WTC11 (cell line): ENCODE results near the gene ITPRID1. TPM values are rescaled to one million over a fixed set of nuclear protein-coding genes. Genes with fewer than 3 reads are reported as not detected.

ENCODE experiments used
- ATAC-seq: fragments of 200-7000 bp; cut with Tn5 transposase; 2 replicates; pipeline ENCODE4 v1.10.0; 2021; ENCODE audit warnings: mild to moderate bottlenecking, moderate library complexity
- CTCF ChIA-PET: fragments of 300-600 bp; sonication (Branson Sonifier 250); formaldehyde crosslinking; loops from one replicate; lab custom pipeline; 2021; ENCODE audit warnings: antibody characterized with exemption; lab: Charles Lee
- POLR2A ChIA-PET: fragments of 350-600 bp; sonication (Branson Sonifier 250); formaldehyde crosslinking; loops from one replicate; lab custom pipeline; 2021; ENCODE audit warnings: antibody characterized with exemption; lab: Charles Lee
- DNase-seq: peaks from one replicate; pipeline ENCODE4 v3.0.0; 2021; ENCODE audit warnings: low spot score
- H3K27ac Mint-ChIP-seq: 2 replicates; pipeline ENCODE4 v1.8.0; 2021; ENCODE audit warnings: mixed read lengths
- H3K27me3 Mint-ChIP-seq: 2 replicates; pipeline ENCODE4 v1.8.0; 2021; ENCODE audit warnings: low read depth, mild to moderate bottlenecking, moderate library complexity, mixed read lengths
- H3K36me3 Mint-ChIP-seq: 2 replicates; pipeline ENCODE4 v1.8.0; 2021; ENCODE audit warnings: mixed read lengths
- H3K4me1 Mint-ChIP-seq: 2 replicates; pipeline ENCODE4 v1.8.0; 2022; ENCODE audit warnings: mixed read lengths
- H3K4me3 Mint-ChIP-seq: 2 replicates; pipeline ENCODE4 v1.8.0; 2021; ENCODE audit warnings: mild to moderate bottlenecking, moderate library complexity, mixed read lengths
- H3K9me3 Mint-ChIP-seq: 2 replicates; pipeline ENCODE4 v1.8.0; 2021; ENCODE audit warnings: mixed read lengths
- ATF1 ChIP-seq: sonication (generic); formaldehyde crosslinking; IDR thresholded peaks from 2 replicates; pipeline ENCODE4 v1.8.1; 2023; ENCODE audit warnings: mild to moderate bottlenecking, moderate library complexity, missing genetic modification reagents
- EMX1 ChIP-seq: fragments of 250-450 bp; sonication (Bioruptor Pico); IDR thresholded peaks from 2 replicates; pipeline ENCODE4 v1.8.0; 2021; ENCODE audit warnings: mild to moderate bottlenecking
- FOXK1 ChIP-seq: sonication (generic); formaldehyde crosslinking; IDR thresholded peaks from 2 replicates; pipeline ENCODE4 v1.8.0; 2022; ENCODE audit warnings: mild to moderate bottlenecking, moderate library complexity, missing genetic modification reagents
- GABPB1 ChIP-seq: sonication (generic); formaldehyde crosslinking; IDR thresholded peaks from 2 replicates; pipeline ENCODE4 v1.8.1; 2023; ENCODE audit warnings: mild to moderate bottlenecking, missing genetic modification reagents
- NR3C1 ChIP-seq: sonication (generic); formaldehyde crosslinking; conservative IDR thresholded peaks from 2 replicates; pipeline ENCODE4 v1.8.1; 2023; ENCODE audit warnings: low read depth, mild to moderate bottlenecking, missing genetic modification reagents
- PRRX2 ChIP-seq: fragments of 250-450 bp; sonication (Bioruptor Pico); IDR thresholded peaks from 2 replicates; pipeline ENCODE4 v1.8.0; 2021; ENCODE audit warnings: mild to moderate bottlenecking
- RORB ChIP-seq: fragments of 250-450 bp; sonication (Bioruptor Pico); IDR thresholded peaks from 2 replicates; pipeline ENCODE4 v1.9.0; 2021; ENCODE audit warnings: mild to moderate bottlenecking
- SMAD3 ChIP-seq: sonication (generic); formaldehyde crosslinking; IDR thresholded peaks from 2 replicates; pipeline ENCODE4 v1.8.0; 2022; ENCODE audit warnings: missing genetic modification reagents, mild to moderate bottlenecking, borderline replicate concordance
- SMAD4 ChIP-seq: sonication (generic); formaldehyde crosslinking; IDR thresholded peaks from 2 replicates; pipeline ENCODE4 v1.8.0; 2022; ENCODE audit warnings: mild to moderate bottlenecking, missing genetic modification reagents
- TP53 ChIP-seq: sonication (generic); formaldehyde crosslinking; IDR thresholded peaks from 2 replicates; pipeline ENCODE4 v1.8.1; 2023; ENCODE audit warnings: mild to moderate bottlenecking, missing genetic modification reagents
- ZNF138 ChIP-seq: sonication (generic); formaldehyde crosslinking; conservative IDR thresholded peaks from 2 replicates; pipeline ENCODE4 v1.8.1; 2022; ENCODE audit warnings: mild to moderate bottlenecking, moderate library complexity, missing genetic modification reagents
- ZNF416 ChIP-seq: fragments of 250-450 bp; sonication (Bioruptor Pico); IDR thresholded peaks from 2 replicates; pipeline ENCODE4 v1.9.0; 2021; ENCODE audit warnings: mild to moderate bottlenecking, inconsistent platforms
- total RNA-seq: library from RNA; stranded (reverse); gene quantifications from 3 replicates; pipeline ENCODE4 v1.2.3, GENCODE V29; 2021
- TF ChIP-seq, protein P1 (sequence below): fragments of 250-450 bp; sonication (Bioruptor Pico); conservative IDR thresholded peaks from 2 replicates; pipeline ENCODE4 v1.9.0; 2021; ENCODE audit warnings: mild to moderate bottlenecking
- TF ChIP-seq, protein P2 (sequence below): sonication (generic); formaldehyde crosslinking; IDR thresholded peaks from 2 replicates; pipeline ENCODE4 v1.8.0; 2022; ENCODE audit warnings: mild to moderate bottlenecking, missing genetic modification reagents
- TF ChIP-seq, protein P3 (sequence below): sonication (generic); formaldehyde crosslinking; IDR thresholded peaks from 2 replicates; pipeline ENCODE4 v1.8.0; 2022; ENCODE audit warnings: missing genetic modification reagents
- TF ChIP-seq, protein P4 (sequence below): fragments of 250-450 bp; sonication (Bioruptor Pico); IDR thresholded peaks from 2 replicates; pipeline ENCODE4 v1.9.0; 2021; ENCODE audit warnings: mild to moderate bottlenecking
- TF ChIP-seq, protein P5 (sequence below): sonication (generic); formaldehyde crosslinking; IDR thresholded peaks from 2 replicates; pipeline ENCODE4 v1.8.1; 2022; ENCODE audit warnings: missing genetic modification reagents, borderline replicate concordance
- TF ChIP-seq, protein P6 (sequence below): sonication (generic); formaldehyde crosslinking; IDR thresholded peaks from 2 replicates; pipeline ENCODE4 v1.8.0; 2022; ENCODE audit warnings: mild to moderate bottlenecking, missing genetic modification reagents

Gene ITPRID1
- total RNA-seq, 1 experiment from 2014 or later: 0.98 TPM

DNA sequence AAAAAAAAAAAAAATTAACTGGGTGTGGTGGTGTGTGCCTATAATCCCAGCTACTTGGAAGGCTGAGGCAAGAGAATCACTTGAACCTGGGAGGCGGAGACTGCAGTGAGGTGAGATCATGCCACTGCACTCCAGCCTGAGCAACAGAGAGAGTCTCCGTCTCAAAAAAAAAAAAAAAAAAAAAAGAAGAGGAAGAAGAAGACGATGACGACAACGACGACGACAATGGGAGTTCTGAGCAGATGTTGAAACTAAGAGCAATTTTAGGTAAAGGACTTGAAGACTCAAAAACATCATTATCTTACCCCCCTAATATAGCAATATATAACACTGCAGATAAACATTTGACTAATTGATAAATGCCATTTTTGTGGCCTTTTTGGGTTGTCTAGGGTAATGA, 133.6 kb downstream of the ITPRID1 start:
- Mint-ChIP-seq H3K27ac (no peak overlapping the region), H3K4me3 (no peak overlapping the region), H3K9me3 (no peaks in the 10 kb centered on the region), H3K4me1 (peaks cover 85% of the 10 kb centered on the region), H3K27me3 (peaks cover 37% of the 10 kb centered on the region), H3K36me3 (no peaks in the 10 kb centered on the region)
- TF ChIP-seq PRRX2 (CRISPR knock-in tag): no peak
- no peak for TF ChIP-seq GABPB1 (CRISPR knock-in tag)
- no peak for TF ChIP-seq ATF1 (CRISPR knock-in tag)
- TF ChIP-seq SMAD4: no peak
- TF ChIP-seq, protein P1, sequence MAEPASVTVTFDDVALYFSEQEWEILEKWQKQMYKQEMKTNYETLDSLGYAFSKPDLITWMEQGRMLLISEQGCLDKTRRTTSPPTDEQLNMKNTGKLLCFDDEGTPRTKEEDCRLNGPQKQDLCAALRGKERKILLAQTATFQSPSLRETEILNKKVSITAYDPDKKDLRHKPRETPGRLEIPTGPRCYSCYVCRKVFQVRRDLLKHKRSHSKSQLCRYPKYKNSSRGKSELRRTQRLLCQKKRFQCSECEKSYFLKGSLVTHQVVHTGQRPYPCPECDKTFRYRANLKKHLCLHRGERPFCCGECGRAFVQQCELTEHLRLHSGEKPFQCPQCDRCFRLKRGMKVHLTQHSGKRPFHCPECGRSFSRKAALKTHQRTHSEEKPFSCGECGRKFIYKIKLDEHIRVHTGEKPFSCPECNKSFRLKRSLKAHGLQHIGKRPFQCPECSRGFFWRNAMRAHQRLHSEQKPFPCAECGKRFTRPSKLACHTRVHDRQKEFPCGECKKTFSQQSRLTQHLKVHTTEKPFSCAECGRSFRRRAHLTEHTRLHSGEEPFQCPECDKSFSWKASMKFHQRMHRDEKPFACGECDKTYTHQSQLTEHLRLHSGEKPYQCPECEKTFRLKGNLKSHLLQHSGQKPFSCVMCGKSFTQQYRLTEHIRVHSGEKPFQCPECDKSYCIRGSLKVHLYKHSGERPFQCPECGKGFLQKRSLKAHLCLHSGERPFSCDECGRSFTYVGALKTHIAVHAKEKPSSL (CRISPR knock-in tag): no peak
- TF ChIP-seq, protein P2, sequence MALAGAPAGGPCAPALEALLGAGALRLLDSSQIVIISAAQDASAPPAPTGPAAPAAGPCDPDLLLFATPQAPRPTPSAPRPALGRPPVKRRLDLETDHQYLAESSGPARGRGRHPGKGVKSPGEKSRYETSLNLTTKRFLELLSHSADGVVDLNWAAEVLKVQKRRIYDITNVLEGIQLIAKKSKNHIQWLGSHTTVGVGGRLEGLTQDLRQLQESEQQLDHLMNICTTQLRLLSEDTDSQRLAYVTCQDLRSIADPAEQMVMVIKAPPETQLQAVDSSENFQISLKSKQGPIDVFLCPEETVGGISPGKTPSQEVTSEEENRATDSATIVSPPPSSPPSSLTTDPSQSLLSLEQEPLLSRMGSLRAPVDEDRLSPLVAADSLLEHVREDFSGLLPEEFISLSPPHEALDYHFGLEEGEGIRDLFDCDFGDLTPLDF (CRISPR knock-in tag): no peak
- TF ChIP-seq, protein P3, sequence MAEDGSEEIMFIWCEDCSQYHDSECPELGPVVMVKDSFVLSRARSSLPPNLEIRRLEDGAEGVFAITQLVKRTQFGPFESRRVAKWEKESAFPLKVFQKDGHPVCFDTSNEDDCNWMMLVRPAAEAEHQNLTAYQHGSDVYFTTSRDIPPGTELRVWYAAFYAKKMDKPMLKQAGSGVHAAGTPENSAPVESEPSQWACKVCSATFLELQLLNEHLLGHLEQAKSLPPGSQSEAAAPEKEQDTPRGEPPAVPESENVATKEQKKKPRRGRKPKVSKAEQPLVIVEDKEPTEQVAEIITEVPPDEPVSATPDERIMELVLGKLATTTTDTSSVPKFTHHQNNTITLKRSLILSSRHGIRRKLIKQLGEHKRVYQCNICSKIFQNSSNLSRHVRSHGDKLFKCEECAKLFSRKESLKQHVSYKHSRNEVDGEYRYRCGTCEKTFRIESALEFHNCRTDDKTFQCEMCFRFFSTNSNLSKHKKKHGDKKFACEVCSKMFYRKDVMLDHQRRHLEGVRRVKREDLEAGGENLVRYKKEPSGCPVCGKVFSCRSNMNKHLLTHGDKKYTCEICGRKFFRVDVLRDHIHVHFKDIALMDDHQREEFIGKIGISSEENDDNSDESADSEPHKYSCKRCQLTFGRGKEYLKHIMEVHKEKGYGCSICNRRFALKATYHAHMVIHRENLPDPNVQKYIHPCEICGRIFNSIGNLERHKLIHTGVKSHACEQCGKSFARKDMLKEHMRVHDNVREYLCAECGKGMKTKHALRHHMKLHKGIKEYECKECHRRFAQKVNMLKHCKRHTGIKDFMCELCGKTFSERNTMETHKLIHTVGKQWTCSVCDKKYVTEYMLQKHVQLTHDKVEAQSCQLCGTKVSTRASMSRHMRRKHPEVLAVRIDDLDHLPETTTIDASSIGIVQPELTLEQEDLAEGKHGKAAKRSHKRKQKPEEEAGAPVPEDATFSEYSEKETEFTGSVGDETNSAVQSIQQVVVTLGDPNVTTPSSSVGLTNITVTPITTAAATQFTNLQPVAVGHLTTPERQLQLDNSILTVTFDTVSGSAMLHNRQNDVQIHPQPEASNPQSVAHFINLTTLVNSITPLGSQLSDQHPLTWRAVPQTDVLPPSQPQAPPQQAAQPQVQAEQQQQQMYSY: no peak
- TF ChIP-seq, protein P4, sequence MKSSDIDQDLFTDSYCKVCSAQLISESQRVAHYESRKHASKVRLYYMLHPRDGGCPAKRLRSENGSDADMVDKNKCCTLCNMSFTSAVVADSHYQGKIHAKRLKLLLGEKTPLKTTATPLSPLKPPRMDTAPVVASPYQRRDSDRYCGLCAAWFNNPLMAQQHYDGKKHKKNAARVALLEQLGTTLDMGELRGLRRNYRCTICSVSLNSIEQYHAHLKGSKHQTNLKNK (CRISPR knock-in tag): no peak
- no peak for TF ChIP-seq TP53 (CRISPR knock-in tag)
- no peak for TF ChIP-seq ZNF138 (CRISPR knock-in tag)
- TF ChIP-seq, protein P5, sequence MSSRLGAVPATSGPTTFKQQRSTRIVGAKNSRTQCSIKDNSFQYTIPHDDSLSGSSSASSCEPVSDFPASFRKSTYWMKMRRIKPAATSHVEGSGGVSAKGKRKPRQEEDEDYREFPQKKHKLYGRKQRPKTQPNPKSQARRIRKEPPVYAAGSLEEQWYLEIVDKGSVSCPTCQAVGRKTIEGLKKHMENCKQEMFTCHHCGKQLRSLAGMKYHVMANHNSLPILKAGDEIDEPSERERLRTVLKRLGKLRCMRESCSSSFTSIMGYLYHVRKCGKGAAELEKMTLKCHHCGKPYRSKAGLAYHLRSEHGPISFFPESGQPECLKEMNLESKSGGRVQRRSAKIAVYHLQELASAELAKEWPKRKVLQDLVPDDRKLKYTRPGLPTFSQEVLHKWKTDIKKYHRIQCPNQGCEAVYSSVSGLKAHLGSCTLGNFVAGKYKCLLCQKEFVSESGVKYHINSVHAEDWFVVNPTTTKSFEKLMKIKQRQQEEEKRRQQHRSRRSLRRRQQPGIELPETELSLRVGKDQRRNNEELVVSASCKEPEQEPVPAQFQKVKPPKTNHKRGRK (CRISPR knock-in tag): no peak
- TF ChIP-seq FOXK1 (CRISPR knock-in tag): no peak
- TF ChIP-seq RORB (CRISPR knock-in tag): no peak
- no peak for TF ChIP-seq ZNF416 (CRISPR knock-in tag)
- TF ChIP-seq SMAD3 (CRISPR knock-in tag): no peak
- no peak for TF ChIP-seq EMX1 (CRISPR knock-in tag)
- TF ChIP-seq NR3C1: no peak
- TF ChIP-seq, protein P6, sequence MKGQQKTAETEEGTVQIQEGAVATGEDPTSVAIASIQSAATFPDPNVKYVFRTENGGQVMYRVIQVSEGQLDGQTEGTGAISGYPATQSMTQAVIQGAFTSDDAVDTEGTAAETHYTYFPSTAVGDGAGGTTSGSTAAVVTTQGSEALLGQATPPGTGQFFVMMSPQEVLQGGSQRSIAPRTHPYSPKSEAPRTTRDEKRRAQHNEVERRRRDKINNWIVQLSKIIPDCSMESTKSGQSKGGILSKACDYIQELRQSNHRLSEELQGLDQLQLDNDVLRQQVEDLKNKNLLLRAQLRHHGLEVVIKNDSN (CRISPR knock-in tag): no peak
- DNase-seq (no peak), ATAC-seq (no peak)
- ChIA-PET POLR2A (no interaction called here), CTCF (interaction anchor here (0.7 kb wide), 1 partner anchor 710 kb away, joined by 3 read pairs; no protein-coding TSS in a partner anchor)
